Esophagus squamous epithelium (tissue), 4 donors: ENCODE data around the gene TDRD12.

Experiments used
- POLR2A ChIP-seq, 4 donors: fragments of 450-650 bp; IDR thresholded peaks; one replicate each; pipeline ENCODE4 v1.6.1; 2017; ENCODE audit warnings: antibody characterized with exemption in 4 of 4, mild to moderate bottlenecking in 4 of 4, moderate library complexity in 3 of 4
- TF ChIP-seq, protein P1 (sequence below), 6 experiments: fragments of 450-650 bp in 4 of 6; fragments of 200-600 bp in 2 of 6; sonication (generic) in 2 of 6; IDR thresholded peaks; one replicate each; pipeline ENCODE4 v1.5.1; 2016 to 2019; ENCODE audit warnings: antibody characterized with exemption in 6 of 6, mild to moderate bottlenecking in 4 of 6, moderate library complexity in 4 of 6

DNA sequence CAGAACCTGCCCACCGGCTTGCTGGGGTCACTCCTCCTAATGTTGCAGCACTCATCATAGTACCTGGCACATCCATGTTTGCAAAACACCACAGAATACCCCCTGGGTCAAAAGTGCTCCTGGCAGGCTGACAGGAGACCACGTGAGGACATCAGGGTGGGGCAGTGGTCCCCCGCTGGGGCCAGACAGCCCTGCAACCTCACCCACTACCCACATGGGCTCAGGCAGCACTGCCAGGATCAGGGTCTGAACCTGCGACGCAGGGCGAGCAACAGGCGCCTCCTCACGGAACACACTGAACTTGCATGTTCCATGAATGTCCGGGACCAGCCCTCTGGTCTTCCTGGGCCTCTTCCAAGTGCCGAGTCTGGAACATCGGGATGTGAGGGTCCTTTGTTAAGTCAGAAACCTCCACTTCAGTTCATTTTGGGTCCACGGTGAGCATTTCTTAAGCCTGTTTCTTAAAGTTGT, 151.4 kb downstream of the TDRD12 start:
- TF ChIP-seq, protein P1, sequence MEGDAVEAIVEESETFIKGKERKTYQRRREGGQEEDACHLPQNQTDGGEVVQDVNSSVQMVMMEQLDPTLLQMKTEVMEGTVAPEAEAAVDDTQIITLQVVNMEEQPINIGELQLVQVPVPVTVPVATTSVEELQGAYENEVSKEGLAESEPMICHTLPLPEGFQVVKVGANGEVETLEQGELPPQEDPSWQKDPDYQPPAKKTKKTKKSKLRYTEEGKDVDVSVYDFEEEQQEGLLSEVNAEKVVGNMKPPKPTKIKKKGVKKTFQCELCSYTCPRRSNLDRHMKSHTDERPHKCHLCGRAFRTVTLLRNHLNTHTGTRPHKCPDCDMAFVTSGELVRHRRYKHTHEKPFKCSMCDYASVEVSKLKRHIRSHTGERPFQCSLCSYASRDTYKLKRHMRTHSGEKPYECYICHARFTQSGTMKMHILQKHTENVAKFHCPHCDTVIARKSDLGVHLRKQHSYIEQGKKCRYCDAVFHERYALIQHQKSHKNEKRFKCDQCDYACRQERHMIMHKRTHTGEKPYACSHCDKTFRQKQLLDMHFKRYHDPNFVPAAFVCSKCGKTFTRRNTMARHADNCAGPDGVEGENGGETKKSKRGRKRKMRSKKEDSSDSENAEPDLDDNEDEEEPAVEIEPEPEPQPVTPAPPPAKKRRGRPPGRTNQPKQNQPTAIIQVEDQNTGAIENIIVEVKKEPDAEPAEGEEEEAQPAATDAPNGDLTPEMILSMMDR (IDR thresholded peaks at IDR 0.05), result no peak
- no peak for TF ChIP-seq POLR2A (IDR thresholded peaks at IDR 0.05)
